ENCODE data around the gene DNAJA4.

DNA sequence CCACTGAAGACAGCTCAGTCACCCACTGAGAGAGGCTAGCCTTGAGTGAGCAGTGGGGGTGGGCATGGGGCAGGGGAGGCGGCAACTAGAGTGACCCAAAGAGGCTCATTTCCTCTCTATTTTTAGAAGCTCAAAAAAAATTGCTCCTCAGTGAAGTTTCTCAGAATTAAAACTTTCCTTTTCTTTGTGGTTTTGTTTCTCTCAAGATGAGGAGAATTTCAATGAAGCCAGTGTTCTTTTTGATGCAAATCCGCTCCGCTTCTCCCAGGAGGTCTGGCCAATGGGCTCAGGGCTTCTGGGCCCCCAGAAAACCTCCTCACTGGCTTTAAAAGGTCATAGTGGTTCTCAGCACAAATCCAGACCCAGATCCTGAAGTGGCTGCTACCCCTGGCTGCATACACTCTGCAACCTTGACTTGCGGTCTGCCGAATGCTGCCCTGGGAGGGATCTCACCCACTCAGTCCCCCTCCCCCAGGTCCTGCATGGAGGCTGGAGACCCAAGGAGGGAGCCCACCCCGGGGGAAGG lies 29.8 kb upstream of the DNAJA4 start, which contains the start of gene ACSBG1:
- TF ChIP-seq, protein P1, sequence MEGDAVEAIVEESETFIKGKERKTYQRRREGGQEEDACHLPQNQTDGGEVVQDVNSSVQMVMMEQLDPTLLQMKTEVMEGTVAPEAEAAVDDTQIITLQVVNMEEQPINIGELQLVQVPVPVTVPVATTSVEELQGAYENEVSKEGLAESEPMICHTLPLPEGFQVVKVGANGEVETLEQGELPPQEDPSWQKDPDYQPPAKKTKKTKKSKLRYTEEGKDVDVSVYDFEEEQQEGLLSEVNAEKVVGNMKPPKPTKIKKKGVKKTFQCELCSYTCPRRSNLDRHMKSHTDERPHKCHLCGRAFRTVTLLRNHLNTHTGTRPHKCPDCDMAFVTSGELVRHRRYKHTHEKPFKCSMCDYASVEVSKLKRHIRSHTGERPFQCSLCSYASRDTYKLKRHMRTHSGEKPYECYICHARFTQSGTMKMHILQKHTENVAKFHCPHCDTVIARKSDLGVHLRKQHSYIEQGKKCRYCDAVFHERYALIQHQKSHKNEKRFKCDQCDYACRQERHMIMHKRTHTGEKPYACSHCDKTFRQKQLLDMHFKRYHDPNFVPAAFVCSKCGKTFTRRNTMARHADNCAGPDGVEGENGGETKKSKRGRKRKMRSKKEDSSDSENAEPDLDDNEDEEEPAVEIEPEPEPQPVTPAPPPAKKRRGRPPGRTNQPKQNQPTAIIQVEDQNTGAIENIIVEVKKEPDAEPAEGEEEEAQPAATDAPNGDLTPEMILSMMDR (IDR thresholded peaks at IDR 0.05): no peak
- TF ChIP-seq POLR2A (IDR thresholded peaks at IDR 0.05): no peak
